ENCODE data around the gene CLEC18A. TPM values are rescaled to one million over a fixed set of nuclear protein-coding genes. Genes with fewer than 3 reads are reported as not detected.
"Not testable (repeated sequence)": the region's sequence is repeated elsewhere in the genome, so short reads cannot be mapped to it uniquely, and the experiment has no call there.

The CLEC18A gene
- total RNA-seq, result 1 to 10 TPM in 2 of 3 donors, under 1 TPM in 1; 0.43 to 2.9 (median 1.6) TPM
- long read RNA-seq, donor 1, partial matches to known transcripts, result 0 of 1 reads
- long read RNA-seq, donor 1, other reads (novel, unspliced or antisense), result 0 of 1 reads
- long read RNA-seq, donor 2, result 0 reads

- intact Hi-C loops (cut with DNase I, micrococcal nuclease); H3K4me1 ChIP-seq (ENCODE audit: low read depth); H3K36me3 ChIP-seq (ENCODE audit: low read depth); H3K9me3 ChIP-seq; DNase-seq; H3K4me3 ChIP-seq: not testable (repeated sequence)
- ATAC-seq, result peak; percentile 53
Observed at GRCh38 chr16:69951017-69951671, at the start of gene CLEC18A. CLEC18A (plus strand) TSS chr16:69951334; CDS start chr16:69951367, 33 bp downstream.

- intact Hi-C loops (cut with DNase I, micrococcal nuclease), result no loop called here
- Histone ChIP-seq H3K4me3 (no peak overlapping the region), H3K36me3 (ENCODE audit: low read depth) (no peaks in the 10 kb centered on the region), H3K9me3 (no peaks in the 10 kb centered on the region), H3K4me1 (ENCODE audit: low read depth) (no peaks in the 10 kb centered on the region)
- DNase-seq (no peak), ATAC-seq (no peak)
- no peak for TF ChIP-seq CTCF (IDR thresholded peaks at IDR 0.05)
Observed at GRCh38 chr16:69903865-69904415, 47.2 kb upstream of the CLEC18A start.

GRCh38 chr16:69904495-69905170 is 46.5 kb upstream of the CLEC18A start:
- no peaks in the 10 kb centered on the region for H3K4me1 ChIP-seq (ENCODE audit: low read depth)
- DNase-seq, result peak in 2 of 3 donors; percentile 42 to 43
- no peaks in the 10 kb centered on the region for H3K9me3 ChIP-seq
- no peak for TF ChIP-seq CTCF (IDR thresholded peaks at IDR 0.05)
- intact Hi-C loops (cut with DNase I, micrococcal nuclease), result no loop called here
- peak; percentile 96 for ATAC-seq
- H3K36me3 ChIP-seq (ENCODE audit: low read depth), result no peaks in the 10 kb centered on the region
- H3K4me3 ChIP-seq, result no peak overlapping the region

GRCh38 chr16:69905171-69905555 is 46.0 kb upstream of the CLEC18A start:
- TF ChIP-seq CTCF (IDR thresholded peaks at IDR 0.05), result no peak
- intact Hi-C loops (cut with DNase I, micrococcal nuclease), result no loop called here
- H3K4me1 ChIP-seq (ENCODE audit: low read depth), result no peaks in the 10 kb centered on the region
- DNase-seq, result no peak
- no peak overlapping the region for H3K4me3 ChIP-seq
- no peaks in the 10 kb centered on the region for H3K9me3 ChIP-seq
- no peak for ATAC-seq
- H3K36me3 ChIP-seq (ENCODE audit: low read depth), result no peaks in the 10 kb centered on the region

- no peak for TF ChIP-seq CTCF (IDR thresholded peaks at IDR 0.05)
- no peak overlapping the region for H3K4me3 ChIP-seq
- no peak for ATAC-seq
- H3K4me1 ChIP-seq (ENCODE audit: low read depth), result no peaks in the 10 kb centered on the region
- no peaks in the 10 kb centered on the region for H3K9me3 ChIP-seq
- DNase-seq, result no peak
- H3K36me3 ChIP-seq (ENCODE audit: low read depth), result no peaks in the 10 kb centered on the region
- intact Hi-C loops (cut with DNase I, micrococcal nuclease), result no loop called here
Observed at GRCh38 chr16:69906838-69907401, 44.2 kb upstream of the CLEC18A start.

GRCh38 chr16:69909043-69909442 is 42.1 kb upstream of the CLEC18A start:
- H3K4me3 ChIP-seq, result no peak overlapping the region
- H3K4me1 ChIP-seq (ENCODE audit: low read depth), result no peaks in the 10 kb centered on the region
- H3K36me3 ChIP-seq (ENCODE audit: low read depth), result no peaks in the 10 kb centered on the region
- no peak for ATAC-seq
- no peaks in the 10 kb centered on the region for H3K9me3 ChIP-seq
- intact Hi-C loops (cut with DNase I, micrococcal nuclease), result no loop called here
- DNase-seq, result no peak
- TF ChIP-seq CTCF (IDR thresholded peaks at IDR 0.05), result no peak

All from mucosa of descending colon (tissue), 3 donors.